Activated T-cell treated with anti-CD3 and anti-CD28 coated beads for 24 hours (primary cell): ENCODE results near the gene FBXO8.

Experiments
- DNase-seq: peaks from one replicate; pipeline ENCODE4 v3.0.0-alpha.2; 2020; ENCODE audit warnings: low read depth

FBXO8 gene

DNA sequence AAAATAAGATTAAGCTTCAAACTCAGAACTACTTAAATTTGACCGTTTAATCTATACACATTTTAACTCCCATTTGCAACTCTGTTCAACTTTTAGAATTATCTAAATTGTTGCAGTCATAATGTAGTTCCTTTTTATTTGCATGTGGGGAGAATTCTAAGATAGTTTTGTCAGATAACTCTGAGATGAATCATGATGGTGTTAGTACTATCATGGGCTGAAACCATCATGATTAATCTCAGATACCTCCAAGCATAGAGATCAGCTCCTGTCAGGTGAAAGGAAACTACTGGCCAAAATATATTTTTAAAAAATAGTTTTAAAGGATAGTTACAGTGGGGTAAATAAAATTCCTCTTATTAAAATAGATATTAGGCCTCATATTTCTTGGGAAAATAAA lies 39.0 kb downstream of the FBXO8 start:
- DNase-seq, result no peak

DNA sequence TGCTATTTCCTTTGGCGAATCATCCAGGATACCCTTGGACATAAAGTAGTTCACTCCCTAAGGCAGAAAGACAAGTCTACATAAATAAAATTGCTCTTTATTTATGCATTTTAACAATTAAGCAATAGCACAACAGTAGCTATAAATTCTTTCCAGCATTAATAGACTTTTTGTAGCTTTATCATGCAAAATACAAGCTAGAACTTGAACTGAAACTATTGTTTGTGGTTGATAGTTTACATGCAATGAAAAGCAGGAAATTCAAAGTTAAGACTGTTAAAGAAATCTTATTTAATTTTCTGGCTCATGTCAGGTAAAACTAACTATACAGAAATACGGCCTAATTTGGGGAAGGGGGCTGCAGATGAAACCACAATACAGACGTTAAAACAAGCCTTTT lies 42.3 kb downstream of the FBXO8 start:
- no peak for DNase-seq

DNA sequence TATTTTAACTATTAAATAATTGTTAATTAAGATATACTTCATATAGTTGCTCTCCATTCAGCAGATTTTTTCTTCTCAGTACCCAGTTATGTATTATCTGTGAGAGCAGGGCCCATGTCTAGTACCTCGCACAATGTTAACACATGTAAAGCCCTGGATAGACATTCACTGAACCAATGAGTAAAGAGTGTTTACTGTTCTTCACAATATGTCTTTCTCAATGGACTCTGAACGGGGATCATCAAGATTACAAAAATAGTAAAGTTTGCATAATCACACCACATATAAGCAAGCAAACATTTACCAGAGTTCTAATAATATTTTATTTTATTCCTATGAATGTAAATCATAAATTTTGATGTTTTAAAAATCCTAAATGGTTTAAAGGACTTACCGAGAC lies 47.1 kb downstream of the FBXO8 start:
- DNase-seq, result no peak

GRCh38 chr4:174230680-174231079 lies 52.8 kb downstream of the FBXO8 start:
- no peak for DNase-seq

GRCh38 chr4:174230148-174230547 lies 53.3 kb downstream of the FBXO8 start:
- no peak for DNase-seq

DNA sequence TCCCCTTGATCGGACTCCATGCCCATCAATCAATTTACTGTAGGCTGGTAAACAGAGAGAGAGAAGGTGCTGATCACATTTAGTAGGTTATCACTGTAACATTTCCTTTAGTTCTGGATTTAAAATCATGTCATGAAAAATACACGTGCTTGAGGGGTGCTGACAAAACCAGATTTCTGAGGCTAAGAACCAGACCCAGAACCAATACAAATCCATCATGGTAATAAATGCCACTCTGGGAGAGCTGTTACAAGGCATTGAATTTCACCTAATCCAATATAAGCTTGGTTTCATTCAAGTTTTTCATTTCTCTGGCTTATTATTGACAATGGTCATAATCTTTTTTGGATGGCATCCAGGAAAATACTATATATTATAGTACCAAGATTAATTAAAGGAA lies 54.5 kb downstream of the FBXO8 start:
- no peak for DNase-seq

DNA sequence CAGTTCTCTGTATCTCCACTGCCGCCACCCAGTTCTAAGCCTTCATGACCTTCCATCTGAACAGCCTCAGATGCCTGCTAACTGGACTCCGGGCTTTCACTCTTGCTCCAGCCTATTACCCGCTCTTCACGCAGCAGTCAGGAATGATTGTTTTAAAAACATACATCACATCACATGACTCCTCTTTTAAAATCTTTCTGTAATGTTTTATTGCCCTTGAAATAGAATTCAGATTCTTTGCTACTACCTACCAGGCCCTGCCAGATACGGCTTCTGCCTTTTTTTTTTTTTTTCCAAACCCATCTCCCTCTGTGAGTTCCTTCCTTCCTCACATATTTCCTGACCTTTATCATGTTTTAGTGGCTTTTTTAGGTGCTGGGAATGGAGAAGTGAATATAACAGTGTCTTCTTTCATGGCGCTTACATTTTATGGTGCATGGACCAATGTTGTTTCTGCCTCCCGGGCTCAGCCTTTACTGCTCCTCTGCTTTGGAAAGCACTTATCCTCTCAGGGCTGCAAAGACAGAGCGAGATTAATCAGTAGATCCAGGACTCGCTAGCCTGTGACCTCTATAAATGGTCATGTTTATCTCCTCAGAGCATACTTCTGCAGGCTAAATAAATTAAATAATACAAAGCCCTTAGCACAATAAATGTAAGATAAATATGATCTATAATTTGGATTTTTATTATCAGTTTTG lies 58.0 kb downstream of the FBXO8 start:
- no peak for DNase-seq

GRCh38 chr4:174224550-174224949 lies 58.9 kb downstream of the FBXO8 start:
- no peak for DNase-seq

GRCh38 chr4:174222266-174222872 lies 61.1 kb downstream of the FBXO8 start:
- DNase-seq, result no peak

DNA sequence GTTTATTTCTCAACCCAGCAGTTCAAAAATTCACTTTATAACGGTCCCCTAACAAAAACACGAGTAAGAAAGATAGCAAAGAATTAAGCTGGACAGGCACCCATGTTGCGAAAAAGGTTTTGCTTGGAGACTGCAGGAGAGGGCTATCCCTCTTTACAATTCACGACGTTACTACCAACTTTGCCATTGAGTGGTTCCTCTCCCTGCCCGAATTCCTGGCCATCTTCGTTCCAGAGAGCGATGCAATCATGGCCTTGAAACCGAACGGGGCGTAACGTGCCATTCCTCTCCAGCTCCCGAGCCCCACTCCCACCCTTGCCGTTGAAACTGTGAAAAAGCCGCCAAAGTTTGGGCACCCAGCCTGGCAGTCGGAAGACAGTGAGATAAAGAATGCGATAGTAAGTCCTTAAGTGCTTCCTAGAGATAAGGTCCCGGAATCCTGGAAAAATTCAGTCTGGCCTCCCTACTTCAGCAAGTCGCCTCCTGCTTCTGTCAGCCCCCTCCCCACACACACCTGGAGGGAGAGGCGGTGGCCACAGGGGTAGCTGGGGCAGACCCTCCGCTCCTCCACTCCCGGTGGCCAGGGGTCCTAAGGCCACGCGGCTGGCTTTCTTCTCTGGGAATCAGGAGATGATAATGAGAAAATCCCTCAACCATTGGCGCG lies 65.2 kb downstream of the FBXO8 start:
- DNase-seq, result no peak

DNA sequence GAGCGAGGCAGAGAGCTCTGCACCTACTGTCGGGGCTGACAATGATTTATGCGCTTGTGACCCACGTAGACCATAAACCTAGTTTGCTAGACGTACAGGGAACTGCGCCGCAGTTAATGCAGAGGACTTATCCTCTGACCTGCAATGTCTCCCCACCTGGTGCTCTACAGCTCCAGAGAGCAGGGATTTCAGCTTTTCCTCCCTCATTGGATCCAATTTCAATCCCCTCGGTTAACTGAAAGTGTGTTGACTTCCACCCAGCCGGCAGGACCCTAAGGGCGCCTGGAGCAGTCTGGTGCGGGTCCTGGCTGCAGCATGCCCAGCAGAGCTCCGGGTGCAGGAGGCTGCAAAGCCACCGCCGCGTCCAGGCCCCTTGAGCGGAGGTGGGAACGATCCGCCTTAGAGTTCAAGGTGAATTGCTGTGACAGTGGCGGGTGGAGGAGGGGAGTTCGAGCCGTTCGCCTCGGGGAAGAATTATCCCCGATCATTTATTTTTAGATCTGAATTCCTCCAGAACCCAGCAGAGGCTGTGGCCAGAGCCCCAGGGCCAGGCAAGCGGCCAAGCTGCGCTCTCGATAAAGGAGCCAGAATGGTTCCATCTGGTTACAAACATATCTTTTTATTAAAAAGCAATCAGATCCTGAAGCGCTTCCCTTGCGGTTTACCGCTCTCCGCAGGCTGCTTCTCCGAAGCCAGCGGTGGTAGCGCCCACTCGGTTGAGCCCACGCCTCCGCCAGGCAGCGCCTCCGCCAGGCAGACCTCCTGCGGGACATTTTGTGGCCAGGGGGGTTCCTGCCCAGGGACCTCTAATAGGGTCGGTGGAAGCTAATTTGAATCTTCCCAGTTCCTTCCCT lies 66.0 kb downstream of the FBXO8 start:
- no peak for DNase-seq

GRCh38 chr4:174216799-174217272 lies 66.6 kb downstream of the FBXO8 start:
- no peak for DNase-seq

GRCh38 chr4:174215961-174216680 lies 67.3 kb downstream of the FBXO8 start:
- no peak for DNase-seq

- DNase-seq, result no peak
Measured at GRCh38 chr4:174215057-174215456, 68.4 kb downstream of the FBXO8 start.

DNA sequence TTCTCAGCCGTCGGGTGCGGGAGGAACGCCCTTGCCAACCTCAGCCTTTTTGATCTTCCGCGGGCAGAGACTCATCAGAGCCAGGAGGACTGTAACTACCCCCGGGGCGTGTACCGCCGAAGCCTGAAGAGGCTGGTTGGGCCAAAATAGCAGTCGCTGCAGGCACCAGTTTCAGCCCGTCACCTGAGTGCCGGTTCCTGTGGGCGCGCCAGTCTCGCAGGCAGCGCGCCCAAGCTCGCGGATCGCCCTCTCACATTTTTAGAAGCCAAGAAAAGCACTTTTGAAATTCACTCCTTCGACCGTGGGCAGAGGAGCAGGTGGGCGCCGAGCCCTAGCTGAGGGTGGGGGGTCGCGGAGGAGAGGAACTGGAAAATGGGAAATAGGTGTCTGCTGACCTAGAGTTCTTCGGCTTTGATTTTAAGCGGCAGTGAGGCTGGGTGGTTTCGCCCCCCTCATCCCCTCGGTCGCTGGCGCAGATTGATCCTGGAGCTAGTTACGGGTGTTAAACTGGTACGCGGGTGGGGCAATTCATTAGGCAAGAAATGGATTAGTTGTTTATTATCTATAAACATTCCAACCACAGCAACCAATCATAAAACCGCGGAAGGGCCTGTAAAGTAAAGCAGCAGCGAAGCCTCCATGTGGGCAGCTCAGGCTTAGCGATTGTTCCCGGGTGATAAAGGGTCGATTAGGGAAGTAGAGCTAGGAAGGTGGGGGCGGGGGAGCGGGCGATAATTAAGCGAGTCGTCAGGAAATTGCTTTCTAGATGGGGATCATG lies 69.2 kb downstream of the FBXO8 start:
- no peak for DNase-seq

DNA sequence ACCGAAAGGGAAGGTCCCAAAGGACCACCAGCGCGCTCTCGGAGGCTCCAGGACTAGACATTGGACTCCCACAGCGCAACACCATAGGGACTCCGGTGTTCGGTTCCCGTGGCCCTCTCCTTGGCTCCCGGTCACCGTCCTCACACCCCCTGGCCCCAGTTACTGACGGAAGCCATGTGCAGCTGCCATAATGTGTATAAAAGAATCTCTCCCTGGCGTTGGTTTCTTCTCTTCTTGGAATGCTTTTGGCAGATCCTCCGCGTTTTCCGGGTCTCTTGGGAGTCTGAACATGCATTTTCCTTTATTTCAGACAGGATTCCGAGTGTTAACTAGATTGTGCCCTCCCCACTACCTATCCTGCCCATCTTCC lies 69.8 kb downstream of the FBXO8 start:
- no peak for DNase-seq

DNA sequence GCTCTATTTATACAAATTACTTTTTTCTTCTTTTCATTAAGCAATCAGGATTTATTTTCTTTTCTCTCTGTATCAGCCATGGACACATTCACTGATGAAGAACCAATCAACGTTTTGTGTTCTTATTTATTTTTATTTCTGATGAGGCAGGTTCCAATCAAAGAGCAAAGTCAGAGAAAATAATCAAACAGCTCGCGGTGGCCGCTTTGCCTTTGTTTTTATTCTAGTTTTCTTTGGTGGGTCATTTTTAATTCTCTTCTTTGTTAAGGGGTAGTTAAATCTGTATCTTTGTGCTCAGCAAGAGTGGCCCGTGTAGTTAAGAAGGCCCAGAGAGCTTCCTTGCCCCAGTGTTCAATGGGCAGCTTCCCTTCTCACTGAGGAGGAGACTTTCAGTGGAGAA lies 71.4 kb downstream of the FBXO8 start:
- DNase-seq, result no peak

DNA sequence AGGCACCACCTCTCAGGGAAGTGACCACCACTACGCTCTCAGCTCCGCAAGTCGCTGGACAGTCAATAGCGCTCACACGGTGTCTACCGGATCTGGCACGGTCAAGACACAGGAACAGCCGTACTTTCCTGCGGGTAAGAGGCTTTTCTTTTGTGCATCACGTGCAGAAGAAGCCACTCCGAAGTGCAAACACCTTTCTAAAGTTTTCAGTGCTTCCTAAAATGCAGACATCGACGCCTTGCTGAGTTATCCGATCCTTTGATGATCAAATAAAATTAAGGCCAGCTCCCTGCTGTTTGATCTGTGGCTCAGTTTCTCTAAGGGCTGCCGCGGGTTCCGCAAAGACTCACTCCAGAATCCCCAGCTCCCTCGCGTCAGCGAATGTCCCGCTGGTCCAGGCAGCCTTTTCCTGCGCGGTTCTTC lies 71.8 kb downstream of the FBXO8 start:
- DNase-seq, result no peak

GRCh38 chr4:174210952-174211490 lies 72.4 kb downstream of the FBXO8 start:
- DNase-seq, result no peak

DNA sequence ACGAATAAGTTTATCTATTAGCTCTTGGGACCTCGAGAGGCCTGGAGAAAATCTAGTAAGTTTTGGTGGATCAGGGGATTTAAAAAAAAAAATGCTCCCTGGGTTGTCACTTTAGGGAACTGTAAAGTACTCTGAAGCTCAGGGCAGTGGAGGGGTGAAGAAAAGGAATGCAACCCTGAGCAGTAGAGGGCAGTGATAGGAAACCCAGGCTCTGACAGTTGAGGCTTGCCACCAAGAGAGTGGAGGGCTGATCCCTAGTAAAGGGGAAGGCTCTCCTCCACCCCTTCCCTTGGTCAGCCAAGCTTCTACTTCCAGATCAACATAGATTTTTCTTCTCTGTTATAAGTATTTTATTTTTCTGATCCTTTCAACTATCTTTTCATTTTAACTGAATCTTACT lies 73.1 kb downstream of the FBXO8 start:
- DNase-seq, result no peak

- no peak for DNase-seq
Measured at GRCh38 chr4:174209341-174209740, 74.1 kb downstream of the FBXO8 start.
